Fibroblast of villous mesenchyme (primary cell): ENCODE measurements around the gene SORBS1. TPM values are rescaled to one million over a fixed set of nuclear protein-coding genes. Genes with fewer than 3 reads are reported as not detected.

ENCODE experiments used
- DNase-seq: peaks from one replicate; pipeline ENCODE4 v3.0.0-alpha.2; 2010; ENCODE audit warnings: low read depth
- H3K4me3 ChIP-seq: 2 replicates; pipeline ENCODE4 v1.5.1; 2011; ENCODE audit warnings: low read depth, mild to moderate bottlenecking, low read length
- total RNA-seq: library from RNA; depleted of rRNA; stranded (reverse); fragments of >200 nt; gene quantifications from 2 replicates; pipeline ENCODE4 v1.2.3, GENCODE V29; 2012
- TF ChIP-seq, protein P1 (sequence below): IDR thresholded peaks from 2 replicates; pipeline ENCODE4 v1.5.1; 2012; ENCODE audit warnings: low read depth, mild to moderate bottlenecking, low read length; ENCODE audit not compliant: insufficient read depth

SORBS1 gene
- total RNA-seq, 1 donor: 8.2 TPM

DNA sequence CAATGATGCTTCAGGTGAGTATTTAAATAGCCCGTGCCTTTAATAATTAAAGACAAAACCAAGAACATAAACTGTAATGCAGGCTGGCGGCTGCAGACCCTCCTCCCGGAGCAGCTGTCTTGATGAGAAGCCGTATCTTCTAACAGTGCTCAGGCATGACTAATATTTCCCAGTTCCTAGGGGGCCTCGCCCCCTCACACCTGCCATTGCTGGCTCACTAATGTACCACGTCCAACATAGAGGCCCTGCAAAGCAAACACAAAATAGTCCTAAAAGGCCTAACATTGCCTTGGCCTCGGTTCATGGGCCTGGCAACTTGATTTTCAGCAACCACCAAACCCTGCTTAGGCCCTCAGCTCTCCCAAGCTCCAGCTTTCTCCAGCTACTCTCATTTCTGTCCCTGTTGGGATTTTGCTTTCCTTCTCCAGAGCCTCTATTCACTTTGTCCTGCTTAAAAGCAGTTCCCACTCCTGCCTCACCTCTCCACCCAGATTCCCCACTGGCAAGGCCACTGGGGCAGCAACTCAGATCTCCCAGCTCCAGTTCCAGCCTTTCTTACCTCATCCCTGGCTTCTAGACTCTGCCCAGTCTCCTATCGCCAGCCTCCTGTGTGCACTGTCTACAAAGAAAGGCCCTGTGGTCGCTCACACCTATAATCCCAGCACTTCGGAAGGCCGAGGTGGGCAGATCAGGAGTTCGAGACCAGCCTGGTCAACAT lies 16.2 kb downstream of the SORBS1 start:
- TF ChIP-seq, protein P1, sequence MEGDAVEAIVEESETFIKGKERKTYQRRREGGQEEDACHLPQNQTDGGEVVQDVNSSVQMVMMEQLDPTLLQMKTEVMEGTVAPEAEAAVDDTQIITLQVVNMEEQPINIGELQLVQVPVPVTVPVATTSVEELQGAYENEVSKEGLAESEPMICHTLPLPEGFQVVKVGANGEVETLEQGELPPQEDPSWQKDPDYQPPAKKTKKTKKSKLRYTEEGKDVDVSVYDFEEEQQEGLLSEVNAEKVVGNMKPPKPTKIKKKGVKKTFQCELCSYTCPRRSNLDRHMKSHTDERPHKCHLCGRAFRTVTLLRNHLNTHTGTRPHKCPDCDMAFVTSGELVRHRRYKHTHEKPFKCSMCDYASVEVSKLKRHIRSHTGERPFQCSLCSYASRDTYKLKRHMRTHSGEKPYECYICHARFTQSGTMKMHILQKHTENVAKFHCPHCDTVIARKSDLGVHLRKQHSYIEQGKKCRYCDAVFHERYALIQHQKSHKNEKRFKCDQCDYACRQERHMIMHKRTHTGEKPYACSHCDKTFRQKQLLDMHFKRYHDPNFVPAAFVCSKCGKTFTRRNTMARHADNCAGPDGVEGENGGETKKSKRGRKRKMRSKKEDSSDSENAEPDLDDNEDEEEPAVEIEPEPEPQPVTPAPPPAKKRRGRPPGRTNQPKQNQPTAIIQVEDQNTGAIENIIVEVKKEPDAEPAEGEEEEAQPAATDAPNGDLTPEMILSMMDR: no peak
- DNase-seq: no peak
- H3K4me3 ChIP-seq: no peak overlapping the region

DNA sequence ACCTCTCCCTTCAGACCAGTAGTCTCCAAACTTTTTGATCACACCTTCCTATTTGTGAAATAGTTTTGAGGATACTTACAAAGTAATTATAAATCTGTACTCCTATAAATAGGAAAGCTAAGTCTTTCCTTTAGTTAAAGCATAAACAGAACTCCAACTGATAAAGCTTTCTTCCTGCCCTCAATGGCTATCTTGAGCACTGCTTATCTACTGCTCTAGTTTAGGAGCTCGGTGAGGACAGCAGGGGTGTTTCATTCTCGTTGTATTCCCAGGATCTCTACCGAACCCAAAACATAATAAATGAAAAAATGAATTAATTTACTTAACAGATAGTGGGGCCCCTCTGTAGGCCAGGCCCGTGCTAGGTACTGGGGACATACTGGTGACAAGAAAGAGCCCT lies 17.7 kb downstream of the SORBS1 start:
- H3K4me3 ChIP-seq: no peak overlapping the region
- TF ChIP-seq, protein P1: no peak
- no peak for DNase-seq

DNA sequence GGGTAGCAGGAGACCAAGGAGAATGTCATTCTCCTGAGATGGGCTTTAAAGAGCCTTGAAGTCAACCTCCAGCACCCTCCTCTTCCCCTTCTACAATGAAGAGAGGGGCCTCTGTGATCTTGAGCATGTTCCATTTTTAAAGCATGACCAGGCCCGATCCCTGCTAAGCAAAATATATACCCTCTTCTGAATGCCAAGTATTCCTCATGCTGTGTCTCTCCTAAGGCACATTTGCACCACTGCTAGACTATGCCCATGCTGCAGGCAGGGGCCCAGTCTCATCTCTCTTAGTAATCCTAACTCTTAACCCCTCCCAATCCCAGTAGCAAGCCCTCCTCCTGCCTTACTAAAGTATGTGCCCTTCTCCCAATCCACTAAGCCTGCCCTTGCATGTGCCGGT lies 18.4 kb downstream of the SORBS1 start:
- TF ChIP-seq, protein P1: no peak
- no peak overlapping the region for H3K4me3 ChIP-seq
- DNase-seq: no peak

GRCh38 chr10:95542330-95542729 lies 18.8 kb downstream of the SORBS1 start:
- no peak overlapping the region for H3K4me3 ChIP-seq
- no peak for DNase-seq
- TF ChIP-seq, protein P1: no peak

DNA sequence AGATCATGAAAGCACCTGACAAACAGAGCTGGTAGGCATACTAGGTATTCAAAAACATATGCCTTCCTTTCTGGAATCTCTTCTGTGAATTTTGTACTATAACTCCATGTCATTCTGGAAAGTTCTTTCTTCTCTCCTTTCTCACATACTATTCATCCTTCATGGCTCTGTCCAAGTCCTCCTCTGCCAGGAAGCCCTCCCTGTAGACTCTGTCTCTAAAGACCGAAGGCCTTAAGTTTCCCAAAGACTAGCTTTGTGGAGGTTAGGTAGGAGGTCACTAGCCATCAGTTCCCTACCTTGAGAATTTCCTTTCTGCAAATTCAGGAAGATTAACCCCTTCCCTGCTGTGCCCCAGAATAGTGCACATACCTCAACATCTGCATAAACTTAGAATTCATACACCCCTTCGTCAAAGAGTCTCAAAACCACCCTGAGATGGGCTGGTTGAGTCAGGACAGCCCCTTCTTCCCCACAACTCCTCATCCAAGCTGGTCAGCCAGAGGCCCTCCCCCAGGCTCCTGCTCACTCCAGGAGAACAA lies 20.6 kb downstream of the SORBS1 start:
- DNase-seq: no peak
- no peak overlapping the region for H3K4me3 ChIP-seq
- TF ChIP-seq, protein P1: no peak

DNA sequence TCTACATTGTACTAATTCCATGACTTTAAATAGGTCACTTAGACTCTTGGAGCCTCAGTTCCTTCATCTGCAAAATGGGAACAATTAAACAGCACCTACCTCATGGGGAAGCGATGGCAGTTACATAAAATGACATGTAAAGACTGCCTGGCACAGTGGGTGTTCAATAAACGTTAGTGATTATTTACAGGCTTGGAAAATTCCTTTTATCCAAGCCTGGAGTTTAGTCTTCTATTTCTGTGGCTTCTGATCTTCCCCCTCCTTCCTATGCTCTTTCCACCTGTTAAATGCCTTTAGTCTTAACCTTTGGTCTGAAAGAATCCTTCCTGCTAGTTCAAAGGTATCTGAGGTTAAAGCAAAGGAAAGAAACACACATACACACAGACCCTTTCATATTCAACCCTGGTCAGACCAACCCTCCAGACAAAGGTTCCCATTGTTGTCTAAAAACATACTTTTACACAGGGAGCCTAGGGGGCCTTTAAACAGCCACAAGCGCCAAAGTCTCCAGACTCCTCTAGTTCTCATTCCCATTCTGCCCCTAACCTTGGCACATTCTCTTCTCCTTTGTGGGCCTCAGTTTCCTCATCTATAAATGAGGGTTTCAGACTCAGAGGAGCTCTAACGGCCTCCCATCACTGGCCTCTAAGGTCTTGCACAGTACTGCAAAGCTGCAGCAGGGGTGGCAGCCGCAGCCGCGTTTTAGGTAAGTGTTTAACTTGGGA lies 21.4 kb downstream of the SORBS1 start:
- TF ChIP-seq, protein P1: no peak
- no peak overlapping the region for H3K4me3 ChIP-seq
- DNase-seq: no peak
